ENCODE results near the gene ANKRD17.

The ANKRD17 gene

GRCh38 chr4:73213916-73214653 lies 44.5 kb downstream of the ANKRD17 start:
- TF ChIP-seq EGR1 (IDR thresholded peaks at IDR 0.05) (no peak), FOXM1 (IDR thresholded peaks at IDR 0.05; ENCODE audit: borderline replicate concordance, low read depth) (no peak), TEAD4 (IDR thresholded peaks at IDR 0.05) (no peak), YY1 (IDR thresholded peaks at IDR 0.05; ENCODE audit: low read depth) (no peak), NFIC (IDR thresholded peaks at IDR 0.05) (no peak), TAF1 (IDR thresholded peaks at IDR 0.05; ENCODE audit: low read depth) (no peak), TCF12 (IDR thresholded peaks at IDR 0.05; ENCODE audit: low read depth) (no peak), EP300 (IDR thresholded peaks at IDR 0.05; ENCODE audit: borderline replicate concordance) (no peak), RAD21 (IDR thresholded peaks at IDR 0.05; ENCODE audit: low read depth) (no peak), CEBPB (IDR thresholded peaks at IDR 0.05) (no peak), USF1 (IDR thresholded peaks at IDR 0.05) (no peak), ZBTB7A (IDR thresholded peaks at IDR 0.05; ENCODE audit: low read depth) (no peak), CREB1 (IDR thresholded peaks at IDR 0.05; ENCODE audit: low read depth) (no peak)
- TF ChIP-seq, protein P1, sequence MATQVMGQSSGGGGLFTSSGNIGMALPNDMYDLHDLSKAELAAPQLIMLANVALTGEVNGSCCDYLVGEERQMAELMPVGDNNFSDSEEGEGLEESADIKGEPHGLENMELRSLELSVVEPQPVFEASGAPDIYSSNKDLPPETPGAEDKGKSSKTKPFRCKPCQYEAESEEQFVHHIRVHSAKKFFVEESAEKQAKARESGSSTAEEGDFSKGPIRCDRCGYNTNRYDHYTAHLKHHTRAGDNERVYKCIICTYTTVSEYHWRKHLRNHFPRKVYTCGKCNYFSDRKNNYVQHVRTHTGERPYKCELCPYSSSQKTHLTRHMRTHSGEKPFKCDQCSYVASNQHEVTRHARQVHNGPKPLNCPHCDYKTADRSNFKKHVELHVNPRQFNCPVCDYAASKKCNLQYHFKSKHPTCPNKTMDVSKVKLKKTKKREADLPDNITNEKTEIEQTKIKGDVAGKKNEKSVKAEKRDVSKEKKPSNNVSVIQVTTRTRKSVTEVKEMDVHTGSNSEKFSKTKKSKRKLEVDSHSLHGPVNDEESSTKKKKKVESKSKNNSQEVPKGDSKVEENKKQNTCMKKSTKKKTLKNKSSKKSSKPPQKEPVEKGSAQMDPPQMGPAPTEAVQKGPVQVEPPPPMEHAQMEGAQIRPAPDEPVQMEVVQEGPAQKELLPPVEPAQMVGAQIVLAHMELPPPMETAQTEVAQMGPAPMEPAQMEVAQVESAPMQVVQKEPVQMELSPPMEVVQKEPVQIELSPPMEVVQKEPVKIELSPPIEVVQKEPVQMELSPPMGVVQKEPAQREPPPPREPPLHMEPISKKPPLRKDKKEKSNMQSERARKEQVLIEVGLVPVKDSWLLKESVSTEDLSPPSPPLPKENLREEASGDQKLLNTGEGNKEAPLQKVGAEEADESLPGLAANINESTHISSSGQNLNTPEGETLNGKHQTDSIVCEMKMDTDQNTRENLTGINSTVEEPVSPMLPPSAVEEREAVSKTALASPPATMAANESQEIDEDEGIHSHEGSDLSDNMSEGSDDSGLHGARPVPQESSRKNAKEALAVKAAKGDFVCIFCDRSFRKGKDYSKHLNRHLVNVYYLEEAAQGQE (IDR thresholded peaks at IDR 0.05; ENCODE audit: low read depth), result no peak
- TF ChIP-seq, protein P2, sequence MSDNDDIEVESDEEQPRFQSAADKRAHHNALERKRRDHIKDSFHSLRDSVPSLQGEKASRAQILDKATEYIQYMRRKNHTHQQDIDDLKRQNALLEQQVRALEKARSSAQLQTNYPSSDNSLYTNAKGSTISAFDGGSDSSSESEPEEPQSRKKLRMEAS (IDR thresholded peaks at IDR 0.05), result no peak

DNA sequence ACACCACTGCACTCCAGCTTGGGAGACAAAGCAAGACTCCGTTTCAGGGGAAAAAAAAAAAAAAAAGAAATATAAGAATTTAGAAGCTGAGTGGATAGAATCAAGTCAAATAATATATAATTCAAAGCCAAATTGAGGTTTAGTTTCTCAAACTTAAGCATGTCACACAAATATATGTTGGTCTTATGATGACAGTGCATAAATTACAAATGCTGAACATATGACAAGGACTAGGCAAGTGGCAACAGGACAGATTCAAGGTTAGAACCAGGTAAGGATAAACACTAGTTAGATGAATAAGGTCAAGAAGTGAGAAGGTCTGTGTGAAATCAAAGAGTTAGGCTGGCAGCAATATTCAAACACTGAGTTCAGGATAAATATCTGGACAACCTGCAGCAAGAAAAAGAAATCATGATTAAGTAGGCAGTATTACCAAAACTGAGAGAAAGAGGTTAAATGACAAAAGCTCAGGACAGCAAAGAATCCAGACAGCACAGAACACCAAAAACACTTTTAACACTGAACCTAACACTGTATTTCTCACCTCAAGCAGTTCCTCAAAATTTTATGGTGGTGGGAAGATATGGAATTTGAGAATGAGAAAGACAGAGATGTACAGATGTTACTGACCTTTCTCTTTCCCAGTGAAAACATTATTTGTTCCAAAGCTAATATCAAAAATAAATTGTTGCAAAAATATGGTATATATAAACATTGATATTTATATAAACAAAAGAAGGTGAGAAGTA lies 45.4 kb downstream of the ANKRD17 start:
- TF ChIP-seq EP300 (IDR thresholded peaks at IDR 0.05; ENCODE audit: borderline replicate concordance) (no peak), USF1 (IDR thresholded peaks at IDR 0.05) (no peak), CREB1 (IDR thresholded peaks at IDR 0.05; ENCODE audit: low read depth) (no peak), NFIC (IDR thresholded peaks at IDR 0.05) (no peak), TEAD4 (IDR thresholded peaks at IDR 0.05) (no peak), YY1 (IDR thresholded peaks at IDR 0.05; ENCODE audit: low read depth) (no peak), TCF12 (IDR thresholded peaks at IDR 0.05; ENCODE audit: low read depth) (no peak), CEBPB (IDR thresholded peaks at IDR 0.05) (no peak), FOXM1 (IDR thresholded peaks at IDR 0.05; ENCODE audit: borderline replicate concordance, low read depth) (no peak), EGR1 (IDR thresholded peaks at IDR 0.05) (no peak), ZBTB7A (IDR thresholded peaks at IDR 0.05; ENCODE audit: low read depth) (no peak), RAD21 (IDR thresholded peaks at IDR 0.05; ENCODE audit: low read depth) (no peak), TAF1 (IDR thresholded peaks at IDR 0.05; ENCODE audit: low read depth) (no peak)
- TF ChIP-seq, protein P2 (IDR thresholded peaks at IDR 0.05), result no peak
- TF ChIP-seq, protein P1 (IDR thresholded peaks at IDR 0.05; ENCODE audit: low read depth), result no peak

DNA sequence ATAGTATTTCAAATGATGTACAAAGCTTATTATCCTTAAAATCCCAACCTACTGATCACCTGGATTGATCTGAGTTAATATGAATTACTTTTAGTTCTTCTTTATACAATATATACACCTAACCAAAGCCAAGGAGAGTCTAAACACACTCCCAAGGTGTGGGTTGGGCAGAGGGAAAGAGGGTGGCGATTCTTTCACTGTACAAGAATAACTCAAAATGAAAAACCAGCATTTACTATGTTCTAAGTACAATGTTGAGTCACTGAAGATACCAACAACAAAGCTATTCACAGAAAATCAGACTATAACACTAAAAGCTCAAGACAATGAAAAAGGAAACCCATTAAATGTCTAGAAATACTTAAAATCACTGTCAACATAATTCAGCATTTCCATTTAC lies 46.6 kb downstream of the ANKRD17 start:
- TF ChIP-seq, protein P2 (IDR thresholded peaks at IDR 0.05), result no peak
- TF ChIP-seq YY1 (IDR thresholded peaks at IDR 0.05; ENCODE audit: low read depth) (no peak), TAF1 (IDR thresholded peaks at IDR 0.05; ENCODE audit: low read depth) (no peak), RAD21 (IDR thresholded peaks at IDR 0.05; ENCODE audit: low read depth) (no peak), FOXM1 (IDR thresholded peaks at IDR 0.05; ENCODE audit: borderline replicate concordance, low read depth) (no peak), CEBPB (IDR thresholded peaks at IDR 0.05) (no peak), ZBTB7A (IDR thresholded peaks at IDR 0.05; ENCODE audit: low read depth) (no peak), NFIC (IDR thresholded peaks at IDR 0.05) (no peak), CREB1 (IDR thresholded peaks at IDR 0.05; ENCODE audit: low read depth) (no peak), EGR1 (IDR thresholded peaks at IDR 0.05) (no peak), EP300 (IDR thresholded peaks at IDR 0.05; ENCODE audit: borderline replicate concordance) (no peak), TEAD4 (IDR thresholded peaks at IDR 0.05) (no peak), TCF12 (IDR thresholded peaks at IDR 0.05; ENCODE audit: low read depth) (no peak), USF1 (IDR thresholded peaks at IDR 0.05) (no peak)
- TF ChIP-seq, protein P1 (IDR thresholded peaks at IDR 0.05; ENCODE audit: low read depth), result no peak

Data from Ishikawa (cell line).